PC-9 (cell line): ENCODE results near the gene FBXW7. TPM values are rescaled to one million over a fixed set of nuclear protein-coding genes. Genes with fewer than 3 reads are reported as not detected.

ENCODE experiments used
- BruUV-seq: library from RNA; stranded (reverse); fragments of 400-500 nt; replicated peaks from 2 replicates; lab custom pipeline; 2021; lab: Mats Ljungman, UMichigan
- CTCF ChIA-PET: fragments of 300-600 bp; sonication (Branson Sonifier 250); formaldehyde crosslinking; loops from one replicate; lab custom pipeline; 2022; ENCODE audit warnings: antibody characterized with exemption; lab: Charles Lee
- POLR2A ChIA-PET: fragments of 300-600 bp; sonication (Branson Sonifier 250); formaldehyde crosslinking; loops from one replicate; lab custom pipeline; 2022; ENCODE audit warnings: antibody characterized with exemption; ENCODE audit not compliant: unreplicated experiment; lab: Charles Lee
- DNase-seq, 2 experiments: peaks; one replicate each; pipeline versions ENCODE4 v3.0.0 to v3.0.0-alpha.2; 2015 to 2022; ENCODE audit warnings: mixed read lengths in 1 of 2
- H2AFZ ChIP-seq: fragments of 200-600 bp; sonication (generic); 2 replicates; pipeline ENCODE4 v1.8.1; 2017; ENCODE audit warnings: antibody characterized with exemption
- H3F3A ChIP-seq: fragments of 200-600 bp; sonication (generic); 2 replicates; pipeline ENCODE4 v1.8.1; 2017; ENCODE audit warnings: antibody characterized with exemption, mild to moderate bottlenecking, low read depth; ENCODE audit not compliant: insufficient read depth
- H3K27ac ChIP-seq: fragments of 200-600 bp; sonication (generic); 2 replicates; pipeline ENCODE4 v1.6.1; 2016; ENCODE audit warnings: mixed run types
- H3K27me3 ChIP-seq: fragments of 200-600 bp; sonication (generic); 2 replicates; pipeline ENCODE4 v1.6.1; 2016; ENCODE audit warnings: low read depth, mixed run types; ENCODE audit not compliant: insufficient read depth
- H3K36me3 ChIP-seq: fragments of 200-600 bp; sonication (generic); 2 replicates; pipeline ENCODE4 v1.6.1; 2016; ENCODE audit warnings: low read depth, mixed run types
- H3K4me1 ChIP-seq: fragments of 200-600 bp; sonication (generic); replicated peaks from 2 replicates; pipeline ENCODE4 v1.6.1; 2016; ENCODE audit warnings: mixed run types; ENCODE audit not compliant: insufficient read depth
- H3K4me2 ChIP-seq: fragments of 200-600 bp; sonication (generic); 2 replicates; pipeline ENCODE4 v1.6.1; 2017; ENCODE audit warnings: mixed run types
- H3K4me3 ChIP-seq: fragments of 200-600 bp; sonication (generic); 2 replicates; pipeline ENCODE4 v1.6.1; 2016; ENCODE audit warnings: mixed run types
- H3K79me2 ChIP-seq: fragments of 200-600 bp; sonication (generic); 2 replicates; pipeline ENCODE4 v1.6.1; 2017; ENCODE audit warnings: low read depth, mixed run types
- H3K9me2 ChIP-seq: fragments of 200-600 bp; sonication (generic); 2 replicates; pipeline ENCODE4 v1.8.1; 2017; ENCODE audit warnings: mild to moderate bottlenecking; ENCODE audit not compliant: insufficient read depth
- H3K9me3 ChIP-seq: fragments of 200-600 bp; sonication (generic); 2 replicates; pipeline ENCODE4 v1.8.1; 2016; ENCODE audit warnings: low read depth; ENCODE audit not compliant: insufficient read depth
- H4K20me1 ChIP-seq: fragments of 200-600 bp; sonication (generic); 2 replicates; pipeline ENCODE4 v1.8.1; 2017; ENCODE audit not compliant: insufficient read depth
- CTCF ChIP-seq: fragments of 200-600 bp; sonication (generic); conservative IDR thresholded peaks from 2 replicates; pipeline ENCODE4 v1.6.1; 2017; ENCODE audit warnings: mixed run types, antibody characterized with exemption, mild to moderate bottlenecking, moderate library complexity
- EZH2 ChIP-seq: fragments of 200-600 bp; sonication (generic); IDR thresholded peaks from 2 replicates; pipeline ENCODE4 v1.8.0; 2017; ENCODE audit warnings: antibody characterized with exemption, low read depth
- intact Hi-C: fragments of 100-400 bp; cut with micrococcal nuclease; formaldehyde crosslinking; loops from one replicate; pipeline ENCODE4 v1.10.0; 2022; ENCODE audit not compliant: unreplicated experiment
- total RNA-seq: library from RNA; stranded (reverse); gene quantifications from 2 replicates; pipeline ENCODE4 v1.2.3, GENCODE V29; 2021

FBXW7 gene
- total RNA-seq, 1 experiment from 2014 or later = 30.2 TPM

GRCh38 chr4:152534541-152535359 lies 1.1 kb downstream of the FBXW7 start:
- peaks cover 6% of the 10 kb centered on the region; the same call in 1 of the 2 replicates for H3F3A ChIP-seq
- no peaks in the 10 kb centered on the region for H3K9me2 ChIP-seq
- H3K4me1 ChIP-seq = peaks cover 23% of the 10 kb centered on the region
- BruUV-seq = TSS peak; percentile 46
- H3K4me2 ChIP-seq = peak overlapping the region; percentile 92
- ChIA-PET POLR2A (interaction anchor here (0.6 kb wide), 1 partner anchor 1048 kb away, joined by 5 read pairs; no protein-coding TSS in a partner anchor), CTCF (no interaction called here)
- no peaks in the 10 kb centered on the region; the same call in 1 of the 2 replicates for H3K36me3 ChIP-seq
- peak overlapping the region; percentile 55; the same call in 1 of the 2 replicates for H2AFZ ChIP-seq
- TF ChIP-seq EZH2 = no peak
- TF ChIP-seq CTCF = no peak
- no peak overlapping the region for H3K27ac ChIP-seq
- peak overlapping the region; percentile 94 for H3K4me3 ChIP-seq
- H3K9me3 ChIP-seq = no peaks in the 10 kb centered on the region
- peaks cover 86% of the 10 kb centered on the region for H3K79me2 ChIP-seq
- H3K27me3 ChIP-seq = no peaks in the 10 kb centered on the region
- intact Hi-C loops = loop anchor here (5.0 kb wide), 1 partner anchor 78 kb away; no protein-coding TSS in a partner anchor
- DNase-seq = peak in 1 of 2 experiments; percentile 11
- H4K20me1 ChIP-seq = peaks cover 19% of the 10 kb centered on the region

GRCh38 chr4:152531479-152531878 lies 4.4 kb downstream of the FBXW7 start:
- H3K27me3 ChIP-seq = no peaks in the 10 kb centered on the region
- ChIA-PET CTCF (no interaction called here), POLR2A (interaction anchor here (0.6 kb wide), 1 partner anchor 1123 kb away, joined by 13 read pairs; no protein-coding TSS in a partner anchor)
- peaks cover 3% of the 10 kb centered on the region; the same call in 1 of the 2 replicates for H3F3A ChIP-seq
- H3K27ac ChIP-seq = no peak overlapping the region
- no peaks in the 10 kb centered on the region for H3K9me2 ChIP-seq
- H3K36me3 ChIP-seq = no peaks in the 10 kb centered on the region
- H3K4me2 ChIP-seq = no peak overlapping the region
- no peak for TF ChIP-seq CTCF
- no peak for TF ChIP-seq EZH2
- peaks cover 13% of the 10 kb centered on the region; the same call in 1 of the 2 replicates for H3K4me1 ChIP-seq
- H4K20me1 ChIP-seq = peaks cover 19% of the 10 kb centered on the region
- no peaks in the 10 kb centered on the region for H3K9me3 ChIP-seq
- peaks cover 91% of the 10 kb centered on the region for H3K79me2 ChIP-seq
- DNase-seq = no peak
- no peak overlapping the region for H3K4me3 ChIP-seq
- no TSS peak for BruUV-seq
- intact Hi-C loops = no loop called here
- no peak overlapping the region for H2AFZ ChIP-seq

- H3K4me2 ChIP-seq = no peak overlapping the region
- no peaks in the 10 kb centered on the region for H3K9me3 ChIP-seq
- H2AFZ ChIP-seq = no peak overlapping the region
- peaks cover 13% of the 10 kb centered on the region; the same call in 1 of the 2 replicates for H3K4me1 ChIP-seq
- no peak overlapping the region for H3K27ac ChIP-seq
- peaks cover 96% of the 10 kb centered on the region for H3K79me2 ChIP-seq
- H4K20me1 ChIP-seq = peaks cover 19% of the 10 kb centered on the region
- BruUV-seq = no TSS peak
- no peak for DNase-seq
- no peaks in the 10 kb centered on the region for H3K9me2 ChIP-seq
- CTCF ChIA-PET = no interaction called here
- intact Hi-C loops = no loop called here
- no peak overlapping the region for H3K4me3 ChIP-seq
- H3K27me3 ChIP-seq = no peaks in the 10 kb centered on the region
- TF ChIP-seq CTCF (no peak), EZH2 (no peak)
- H3K36me3 ChIP-seq = no peaks in the 10 kb centered on the region
- H3F3A ChIP-seq = no peaks in the 10 kb centered on the region
- POLR2A ChIA-PET = no interaction called here
These were observed 5.3 kb downstream of the FBXW7 start for GRCh38 chr4:152530600-152530999.
